SK-N-SH (cell line): ENCODE results near the gene IGSF9. TPM values are rescaled to one million over a fixed set of nuclear protein-coding genes. Genes with fewer than 3 reads are reported as not detected.

Source experiments
- CTCF ChIA-PET: fragments of 300-600, 350-600 bp; formaldehyde crosslinking; extraction: SDS; loops from one replicate; lab custom pipeline; 2021; lab: Yijun Ruan, JAX
- POLR2A ChIA-PET: fragments of 350-600 bp; sonication (Branson Sonifier 250); formaldehyde crosslinking; extraction: SDS; loops from one replicate; lab custom pipeline; 2020; ENCODE audit warnings: antibody characterized with exemption, inconsistent platforms; lab: Yijun Ruan, JAX
- DNase-seq: peaks from one replicate; pipeline ENCODE4 v3.0.0; 2012
- H2AFZ ChIP-seq: fragments of 200-600 bp; sonication (generic); 2 replicates; pipeline ENCODE4 v1.8.1; 2016; ENCODE audit warnings: antibody characterized with exemption, mild to moderate bottlenecking, low read depth
- H3F3A ChIP-seq: fragments of 200-600 bp; sonication (generic); replicated peaks from 2 replicates; pipeline ENCODE3; 2016; ENCODE audit warnings: antibody characterized with exemption, mild to moderate bottlenecking; ENCODE audit not compliant: insufficient read depth
- H3K27ac ChIP-seq, 2 experiments: fragments of 200-500 bp in 1 of 2; fragments of 200-600 bp in 1 of 2; sonication (Bioruptor generic) in 1 of 2; sonication (generic), shearing (Covaris generic) in 1 of 2; 2 replicates each; pipeline versions ENCODE4 v1.5.1 to v1.6.1; 2014 to 2016; ENCODE audit warnings: low read depth in 2 of 2, inconsistent platforms in 1 of 2, low read length in 1 of 2, mild to moderate bottlenecking in 1 of 2, mixed read lengths in 1 of 2
- H3K27me3 ChIP-seq: fragments of 200-600 bp; sonication (generic), shearing (Covaris generic); 2 replicates; pipeline ENCODE4 v1.6.1; 2016; ENCODE audit warnings: mixed run types; ENCODE audit not compliant: insufficient read depth
- H3K36me3 ChIP-seq, 2 experiments: fragments of 200-500 bp in 1 of 2; fragments of 200-600 bp in 1 of 2; sonication (Bioruptor generic) in 1 of 2; sonication (generic) in 1 of 2; replicated peaks in 1 of 2; 2 replicates each; pipeline versions ENCODE3 to v1.5.1; 2014 to 2016; ENCODE audit warnings: low read length in 1 of 2, mild to moderate bottlenecking in 1 of 2; ENCODE audit not compliant: insufficient read depth in 2 of 2, control insufficient read depth in 1 of 2
- H3K4me1 ChIP-seq, 2 experiments: fragments of 200-500 bp in 1 of 2; fragments of 200-600 bp in 1 of 2; sonication (Bioruptor generic) in 1 of 2; sonication (generic), shearing (Covaris generic) in 1 of 2; 2 replicates each; pipeline versions ENCODE4 v1.5.1 to v1.6.1; 2014 to 2016; ENCODE audit warnings: low read depth in 1 of 2, low read length in 1 of 2, mixed run types in 1 of 2; ENCODE audit not compliant: insufficient read depth in 2 of 2, control insufficient read depth in 1 of 2
- H3K4me2 ChIP-seq: fragments of 200-600 bp; sonication (generic), shearing (Covaris generic); 2 replicates; pipeline ENCODE4 v1.6.1; 2017; ENCODE audit warnings: mixed run types
- H3K4me3 ChIP-seq, 2 experiments: fragments of 200-500 bp in 1 of 2; fragments of 200-600 bp in 1 of 2; sonication (Bioruptor generic) in 1 of 2; sonication (generic), shearing (Covaris generic) in 1 of 2; 2 replicates each; pipeline versions ENCODE4 v1.5.1 to v1.8.1; 2014 to 2016; ENCODE audit warnings: low read depth in 2 of 2, inconsistent platforms in 1 of 2, low read length in 1 of 2, mild to moderate bottlenecking in 1 of 2, mixed read lengths in 1 of 2, moderate library complexity in 1 of 2
- H3K79me2 ChIP-seq: fragments of 200-600 bp; sonication (generic); 2 replicates; pipeline ENCODE4 v1.8.1; 2017; ENCODE audit warnings: mild to moderate bottlenecking; ENCODE audit not compliant: insufficient read depth
- H3K9ac ChIP-seq: fragments of 200-600 bp; sonication (generic); 2 replicates; pipeline ENCODE4 v1.6.1; 2017; ENCODE audit warnings: mixed run types
- H3K9me2 ChIP-seq: fragments of 200-600 bp; sonication (generic); 2 replicates; pipeline ENCODE4 v1.6.1; 2017; ENCODE audit warnings: mixed run types
- H3K9me3 ChIP-seq: fragments of 200-600 bp; sonication (generic); 2 replicates; pipeline ENCODE4 v1.6.1; 2017; ENCODE audit warnings: mixed run types, mild to moderate bottlenecking, moderate library complexity
- H4K20me1 ChIP-seq: fragments of 200-600 bp; sonication (generic); 2 replicates; pipeline ENCODE4 v1.6.1; 2017; ENCODE audit warnings: mild to moderate bottlenecking, mixed run types; ENCODE audit not compliant: insufficient read depth
- CHD2 ChIP-seq: fragments of 150-350 bp; IDR thresholded peaks from 2 replicates; pipeline ENCODE4 v1.6.1; 2018; ENCODE audit warnings: low read length; ENCODE audit not compliant: partially characterized antibody
- ELF1 ChIP-seq: IDR thresholded peaks from 2 replicates; pipeline ENCODE4 v1.4.0; 2012
- EP300 ChIP-seq, 2 experiments: IDR thresholded peaks; 2 replicates each; pipeline versions ENCODE4 v1.4.0 to v1.6.1; 2012; ENCODE audit warnings: borderline replicate concordance in 1 of 2, low read depth in 1 of 2, low read length in 1 of 2
- EZH2phosphoT487 ChIP-seq: fragments of 200-600 bp; sonication (generic); IDR thresholded peaks from 2 replicates; pipeline ENCODE4 v1.6.1; 2017; ENCODE audit warnings: low read depth, mixed run types, mild to moderate bottlenecking, antibody characterized with exemption, moderate library complexity, borderline replicate concordance
- FOXJ3 ChIP-seq: sonication (generic); formaldehyde crosslinking; IDR thresholded peaks from 2 replicates; pipeline ENCODE4 v1.5.1; 2020; ENCODE audit warnings: mild to moderate bottlenecking, missing genetic modification reagents
- FOXM1 ChIP-seq: IDR thresholded peaks from 2 replicates; pipeline ENCODE4 v1.4.0; 2012; ENCODE audit warnings: low read depth, mild to moderate bottlenecking
- GABPA ChIP-seq: IDR thresholded peaks from 2 replicates; pipeline ENCODE4 v1.4.0; 2012; ENCODE audit warnings: low read depth, mild to moderate bottlenecking
- MAX ChIP-seq: IDR thresholded peaks from 2 replicates; pipeline ENCODE4 v1.4.0; 2012; ENCODE audit warnings: low read depth
- MEF2A ChIP-seq: IDR thresholded peaks from 2 replicates; pipeline ENCODE4 v1.4.0; 2012; ENCODE audit warnings: low read depth, borderline replicate concordance
- NFIC ChIP-seq: IDR thresholded peaks from 2 replicates; pipeline ENCODE4 v1.4.0; 2012; ENCODE audit warnings: borderline replicate concordance
- NRF1 ChIP-seq: IDR thresholded peaks from 2 replicates; pipeline ENCODE4 v1.6.1; 2012; ENCODE audit warnings: low read depth, mild to moderate bottlenecking, low read length
- PBX3 ChIP-seq: IDR thresholded peaks from 2 replicates; pipeline ENCODE4; 2012
- POLR2AphosphoS5 ChIP-seq: IDR thresholded peaks from 2 replicates; pipeline ENCODE4 v1.6.1; 2012; ENCODE audit warnings: low read depth, low read length
- RCOR1 ChIP-seq: fragments of 150-350 bp; IDR thresholded peaks from 2 replicates; pipeline ENCODE4 v1.6.1; 2017; ENCODE audit warnings: antibody characterized with exemption, low read length
- RFX5 ChIP-seq: IDR thresholded peaks from 2 replicates; pipeline ENCODE4 v1.6.1; 2012; ENCODE audit warnings: mild to moderate bottlenecking, improper control_type of control experiment, low read length
- RXRA ChIP-seq: IDR thresholded peaks from 2 replicates; pipeline ENCODE4 v1.4.0; 2012; ENCODE audit warnings: low read depth, mild to moderate bottlenecking, borderline replicate concordance
- SIN3A ChIP-seq: IDR thresholded peaks from 2 replicates; pipeline ENCODE4 v1.6.1; 2012; ENCODE audit warnings: low read depth, mild to moderate bottlenecking, low read length, moderate library complexity, borderline replicate concordance
- SMC3 ChIP-seq: IDR thresholded peaks from 2 replicates; pipeline ENCODE4 v1.6.1; 2012; ENCODE audit warnings: low read depth, low read length, improper control_type of control experiment
- TAF1 ChIP-seq: IDR thresholded peaks from 2 replicates; pipeline ENCODE4 v1.6.1; 2012; ENCODE audit warnings: low read depth, mild to moderate bottlenecking, low read length, moderate library complexity, borderline replicate concordance
- TEAD4 ChIP-seq: IDR thresholded peaks from 2 replicates; pipeline ENCODE4 v1.4.0; 2012; ENCODE audit warnings: mild to moderate bottlenecking, borderline replicate concordance; ENCODE audit not compliant: insufficient read depth
- USF2 ChIP-seq: fragments of 150-350 bp; IDR thresholded peaks from 2 replicates; pipeline ENCODE4 v1.6.1; 2017; ENCODE audit warnings: antibody characterized with exemption, low read length, low read depth, borderline replicate concordance
- YY1 ChIP-seq: IDR thresholded peaks from 2 replicates; pipeline ENCODE4 v1.4.0; 2012; ENCODE audit warnings: low read depth, mild to moderate bottlenecking
- WGBS: methylation state at CpG from one replicate; pipeline ENCODE4 v1.1.6; 2017; ENCODE audit warnings: low lambda C conversion rate; 5-methylcytosine and 5-hydroxymethylcytosine counted together
- polyA plus RNA-seq, 3 experiments: library from polyadenylated mRNA; depleted of rRNA; stranded (reverse); fragments of >200 nt; gene quantifications; 2 replicates each; pipeline ENCODE4 v1.2.3, GENCODE V29; 2012

IGSF9 gene
- polyA plus RNA-seq, 1 of the 3 experiments (the other 2 are of a cell fraction) = 2.4 TPM

- Histone ChIP-seq H3K4me3 (no peak overlapping the region), H3F3A (no peaks in the 10 kb centered on the region), H3K4me2 (no peak overlapping the region), H2AFZ (no peak overlapping the region), H3K79me2 (no peaks in the 10 kb centered on the region), H3K9ac (no peak overlapping the region), H3K27ac (no peak overlapping the region), H4K20me1 (no peaks in the 10 kb centered on the region), H3K27me3 (peaks cover 43% of the 10 kb centered on the region; the same call in 1 of the 2 replicates), H3K9me3 (no peaks in the 10 kb centered on the region), H3K4me1 (no peaks in the 10 kb centered on the region), H3K36me3 (no peaks in the 10 kb centered on the region), H3K9me2 (no peaks in the 10 kb centered on the region)
- ChIA-PET CTCF (interaction anchor here (5.0 kb wide), 1 partner anchor 25 kb away, joined by 41 read pairs; no protein-coding TSS in a partner anchor), POLR2A (no interaction called here)
- DNase-seq = no peak
- TF ChIP-seq FOXM1 = no peak
- no peak for TF ChIP-seq EP300 (IDR thresholded peaks at IDR 0.05; ENCODE audit: borderline replicate concordance in 1 of 2, low read depth in 1 of 2, low read length in 1 of 2)
- no peak for TF ChIP-seq RFX5
- TF ChIP-seq FOXJ3 (CRISPR knock-in tag) = no peak
- TF ChIP-seq POLR2AphosphoS5 = no peak
- no peak for TF ChIP-seq RXRA
- no peak for TF ChIP-seq SMC3
- no peak for TF ChIP-seq YY1
- TF ChIP-seq TAF1 = no peak
- TF ChIP-seq NFIC = no peak
- no peak for TF ChIP-seq EZH2phosphoT487
- no peak for TF ChIP-seq MEF2A
- TF ChIP-seq ELF1 = no peak
- no peak for TF ChIP-seq RCOR1
- WGBS = 45% methylated on average over 5 of the region's 6 CpGs
Measured at GRCh38 chr1:159982280-159982679, 36.9 kb upstream of the IGSF9 start.

GRCh38 chr1:159981351-159982055, 36.1 kb upstream of the IGSF9 start:
- no peak for DNase-seq
- 48% methylated on average over 5 of the region's 6 CpGs for WGBS

More at GRCh38 chr1:159981351-159982055, 36.1 kb upstream of the IGSF9 start:
- no peak overlapping the region for H3K27ac ChIP-seq
- H4K20me1 ChIP-seq = no peaks in the 10 kb centered on the region
- H3K4me1 ChIP-seq = no peaks in the 10 kb centered on the region
- H3K27me3 ChIP-seq = peaks cover 46% of the 10 kb centered on the region; the same call in 1 of the 2 replicates
- no peaks in the 10 kb centered on the region for H3K9me2 ChIP-seq
- H3K9ac ChIP-seq = no peak overlapping the region
- TF ChIP-seq NRF1 (no peak), SMC3 (no peak), FOXM1 (no peak), GABPA (no peak), TAF1 (no peak), CHD2 (no peak), RFX5 (no peak), YY1 (no peak), NFIC (no peak), RCOR1 (no peak), SIN3A (no peak), TEAD4 (no peak), MAX (no peak), PBX3 (no peak), EP300 (IDR thresholded peaks at IDR 0.05; ENCODE audit: borderline replicate concordance in 1 of 2, low read depth in 1 of 2, low read length in 1 of 2) (no peak), USF2 (no peak)
- ChIA-PET CTCF (interaction anchor here (5.0 kb wide), 1 partner anchor 26 kb away, joined by 41 read pairs; no protein-coding TSS in a partner anchor), POLR2A (no interaction called here)
- H3K4me2 ChIP-seq = no peak overlapping the region
- H3K79me2 ChIP-seq = no peaks in the 10 kb centered on the region
- no peak overlapping the region for H3K4me3 ChIP-seq
- H3K36me3 ChIP-seq = no peaks in the 10 kb centered on the region
- H3F3A ChIP-seq = no peaks in the 10 kb centered on the region
- H2AFZ ChIP-seq = no peak overlapping the region
- no peaks in the 10 kb centered on the region for H3K9me3 ChIP-seq
